COLO668 (cell line): ENCODE measurements around the gene EPHB1.

ENCODE experiments used
- DNase-seq: peaks from one replicate; lab custom pipeline; 2025; ENCODE audit not compliant: unreplicated experiment; lab: John Stamatoyannopoulos, UW

EPHB1 gene

GRCh38 chr3:134846911-134847317 is 51.9 kb downstream of the EPHB1 start:
- peak; percentile 46 for DNase-seq

GRCh38 chr3:134847349-134847748 is 52.3 kb downstream of the EPHB1 start:
- no peak for DNase-seq

GRCh38 chr3:134849561-134849960 is 54.5 kb downstream of the EPHB1 start:
- no peak for DNase-seq

DNA sequence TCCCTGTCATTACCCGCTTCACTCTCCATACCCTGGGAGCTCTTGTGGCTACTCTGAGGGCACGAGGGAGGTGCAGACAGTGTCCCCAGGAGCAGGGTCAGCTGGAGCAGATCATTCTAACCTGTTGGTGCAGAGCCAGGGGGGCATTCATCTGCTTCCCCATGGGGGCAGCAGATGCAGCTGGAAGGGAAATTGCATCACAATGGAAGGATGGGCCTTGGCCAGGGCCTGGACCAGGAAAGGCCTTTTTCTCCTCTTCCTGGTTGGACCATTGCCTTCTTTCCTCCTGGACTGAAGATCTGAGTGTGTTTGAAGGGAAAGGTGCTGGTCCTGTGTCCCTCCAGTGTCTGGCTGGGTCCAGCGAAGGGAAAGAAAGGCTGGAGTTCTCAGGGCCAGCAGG is 55.7 kb downstream of the EPHB1 start:
- DNase-seq = no peak

DNA sequence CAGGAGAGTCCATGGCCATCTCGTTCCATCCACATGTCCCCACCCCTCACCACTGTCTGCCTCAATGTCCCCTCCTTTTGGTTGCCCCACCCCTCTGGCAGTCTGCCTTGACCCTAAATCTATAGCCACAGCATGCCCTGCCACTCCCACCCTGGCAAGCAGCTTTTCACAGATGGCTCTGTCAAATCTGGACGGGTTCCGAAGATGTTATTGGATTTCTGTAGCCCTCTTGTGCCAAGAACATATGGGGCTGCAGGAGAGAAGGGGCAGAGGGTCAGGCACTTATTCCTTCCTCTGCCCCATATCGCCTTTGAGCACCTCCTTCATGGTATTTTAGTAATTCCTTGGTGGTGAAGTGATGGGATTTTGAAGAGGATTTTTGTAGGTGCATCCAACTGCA is 57.1 kb downstream of the EPHB1 start:
- DNase-seq = no peak

GRCh38 chr3:134852893-134853351 is 57.9 kb downstream of the EPHB1 start:
- no peak for DNase-seq

DNA sequence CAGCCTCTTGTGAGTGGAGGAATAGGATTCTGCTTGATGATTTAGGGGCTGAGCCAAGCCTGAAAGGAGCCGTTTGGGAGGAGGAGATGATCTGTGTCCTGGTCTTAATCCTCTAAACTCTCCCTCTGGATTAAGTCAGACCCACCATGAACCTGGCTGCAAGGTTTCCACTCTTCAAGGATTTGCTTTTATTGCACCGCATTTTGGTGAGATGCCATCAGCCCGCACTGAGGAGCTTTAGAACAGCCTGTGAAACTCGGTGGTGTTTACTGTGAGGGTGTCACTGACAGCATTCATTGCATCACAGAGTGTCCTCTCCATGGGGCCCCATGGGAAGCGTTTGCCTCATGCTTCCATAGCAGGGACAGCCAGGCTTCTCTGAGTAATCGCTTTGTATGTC is 59.2 kb downstream of the EPHB1 start:
- no peak for DNase-seq

- DNase-seq = no peak
Measured at GRCh38 chr3:134857356-134857755, 62.3 kb downstream of the EPHB1 start.

DNA sequence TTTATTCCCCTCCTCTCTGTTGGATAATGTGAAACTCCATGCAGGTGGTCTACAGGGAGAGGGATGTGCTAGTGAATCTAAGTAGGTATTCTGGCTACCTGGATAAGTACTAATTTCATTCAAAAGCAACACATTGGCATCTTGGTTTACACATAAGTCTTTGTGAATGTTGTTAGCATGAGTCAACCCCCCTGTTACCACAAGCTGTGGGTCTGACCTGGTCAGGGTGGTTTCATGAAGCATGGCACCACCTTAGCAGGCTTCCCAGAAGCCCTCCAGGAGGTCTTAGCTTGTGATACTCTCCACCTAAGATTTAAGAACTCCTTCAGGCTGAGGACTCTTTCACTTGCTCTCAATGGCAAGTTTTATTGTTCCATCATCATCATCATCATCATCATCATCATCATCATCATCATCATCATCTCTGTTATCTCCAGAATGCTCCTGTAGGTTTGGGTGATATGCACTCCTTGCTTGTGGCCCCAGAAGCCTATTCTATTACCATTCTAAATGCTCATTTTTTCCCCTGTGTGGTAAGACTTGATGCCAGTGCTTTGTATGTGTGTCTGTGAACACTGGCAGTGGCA is 62.8 kb downstream of the EPHB1 start:
- no peak for DNase-seq

DNA sequence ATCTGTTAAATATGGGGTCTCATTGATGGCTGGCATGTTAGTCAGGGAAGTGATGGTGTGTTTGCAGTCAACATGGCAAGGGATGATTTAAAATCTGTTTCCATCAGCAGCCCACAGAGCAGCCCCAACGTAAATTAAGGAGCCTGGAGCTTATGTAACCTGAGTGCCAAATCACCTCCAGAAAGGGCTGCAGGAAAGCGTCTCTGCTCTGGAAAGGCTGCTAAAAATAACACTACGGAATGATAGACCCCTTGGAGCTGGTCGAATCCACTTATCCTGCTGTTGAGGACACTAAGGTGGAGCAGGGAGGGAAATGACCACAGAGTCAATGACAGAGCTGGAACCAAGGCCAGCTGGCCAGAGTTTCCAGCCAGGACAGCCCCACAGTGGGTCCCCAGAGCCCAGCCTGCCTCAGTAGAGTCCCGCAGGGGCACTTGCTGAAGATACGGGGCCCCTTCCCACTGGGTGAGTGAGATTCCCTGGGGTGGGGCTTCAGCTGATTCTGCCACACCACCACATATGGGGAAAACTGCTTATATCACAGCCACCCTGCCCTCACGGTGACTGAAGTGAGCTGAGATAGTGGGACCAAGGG is 63.5 kb downstream of the EPHB1 start:
- DNase-seq = no peak

DNA sequence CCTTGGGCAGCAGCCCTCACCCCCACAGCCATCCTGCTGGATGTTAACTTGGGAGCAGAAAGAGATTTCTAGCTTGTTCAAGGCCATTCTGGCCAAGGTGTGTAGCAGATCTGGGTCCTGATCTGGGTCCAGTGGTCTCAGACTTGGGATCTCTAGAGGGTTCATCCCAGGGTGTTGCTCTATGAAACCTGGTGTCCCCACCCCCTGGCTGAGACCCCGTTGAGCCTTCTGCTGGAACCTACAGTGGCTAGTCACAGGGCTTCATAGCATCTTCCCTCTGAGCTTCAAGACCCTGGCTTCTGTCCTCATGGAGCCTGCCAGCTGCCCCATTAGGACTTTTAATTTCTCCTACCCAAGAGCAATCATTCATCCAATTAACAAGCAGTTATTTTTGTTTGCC is 64.3 kb downstream of the EPHB1 start:
- no peak for DNase-seq

DNA sequence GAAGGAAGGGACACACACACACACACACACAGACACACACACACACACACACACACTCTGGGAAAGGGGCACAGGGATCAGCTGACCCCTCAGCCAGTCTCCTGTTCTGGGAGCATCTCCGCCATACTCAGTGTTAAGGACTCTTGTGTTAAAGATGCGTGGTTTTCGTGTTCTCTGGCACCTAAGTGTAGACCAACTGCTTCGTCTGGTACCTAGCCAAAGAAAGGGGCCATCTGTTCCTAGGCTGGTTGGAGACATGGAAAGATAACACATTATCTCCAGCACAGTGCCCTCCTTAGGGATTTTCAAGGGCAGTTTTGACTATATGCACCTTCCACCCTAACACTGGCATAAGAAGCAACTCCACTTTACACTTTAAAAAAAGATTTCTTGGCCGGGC is 65.1 kb downstream of the EPHB1 start:
- DNase-seq = no peak

- no peak for DNase-seq
Measured at GRCh38 chr3:134863915-134864314, 68.9 kb downstream of the EPHB1 start.

GRCh38 chr3:134864636-134865035 is 69.6 kb downstream of the EPHB1 start:
- no peak for DNase-seq

DNA sequence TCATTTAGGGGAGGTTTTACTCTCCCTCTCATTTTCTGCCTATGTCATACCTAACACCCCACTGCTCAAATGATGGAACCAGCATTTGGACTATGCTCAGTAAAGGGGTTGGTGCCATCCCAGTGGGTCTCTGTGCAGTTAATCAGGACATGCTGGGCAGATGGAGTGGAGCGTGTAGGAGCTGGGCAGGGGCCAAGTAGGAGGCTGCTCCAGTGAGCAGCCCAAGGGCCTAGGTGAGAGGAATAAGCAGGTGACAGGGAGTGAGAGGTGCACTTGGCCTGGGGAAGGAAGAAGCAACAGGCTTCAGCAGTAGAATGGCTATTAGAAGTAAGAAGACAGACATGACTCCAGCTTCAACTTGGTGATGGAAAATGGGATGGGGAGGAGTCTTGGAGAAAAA is 72.2 kb downstream of the EPHB1 start:
- no peak for DNase-seq

DNA sequence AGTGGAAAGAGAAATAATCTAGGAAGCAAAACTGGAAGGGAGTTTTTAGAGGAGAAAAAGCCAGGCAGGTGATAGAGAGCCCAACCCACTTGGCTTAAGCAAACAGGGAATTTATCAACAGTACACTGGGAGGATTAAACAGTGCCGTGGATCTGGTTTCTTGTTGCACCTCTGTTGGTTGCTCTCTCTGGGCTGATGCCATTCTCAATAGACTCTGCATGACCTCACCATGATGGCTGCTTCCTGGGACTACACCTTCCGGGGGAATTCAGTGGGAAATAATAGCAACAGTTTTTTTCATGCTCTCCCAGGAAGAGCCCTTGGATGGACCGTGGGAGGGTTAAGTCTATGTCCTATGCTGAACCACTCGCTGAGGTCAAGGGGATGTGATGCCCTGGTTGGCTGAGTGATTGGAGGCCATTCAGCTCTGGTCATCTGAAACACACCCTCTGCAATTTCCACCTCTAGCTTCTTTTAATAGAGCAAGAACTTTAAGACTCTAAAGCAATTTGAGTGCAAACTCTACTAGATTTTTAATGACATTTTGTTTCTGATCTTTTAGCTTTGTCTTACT is 74.2 kb downstream of the EPHB1 start:
- peak; percentile 51 for DNase-seq

GRCh38 chr3:134871818-134872217 is 76.8 kb downstream of the EPHB1 start:
- no peak for DNase-seq

DNA sequence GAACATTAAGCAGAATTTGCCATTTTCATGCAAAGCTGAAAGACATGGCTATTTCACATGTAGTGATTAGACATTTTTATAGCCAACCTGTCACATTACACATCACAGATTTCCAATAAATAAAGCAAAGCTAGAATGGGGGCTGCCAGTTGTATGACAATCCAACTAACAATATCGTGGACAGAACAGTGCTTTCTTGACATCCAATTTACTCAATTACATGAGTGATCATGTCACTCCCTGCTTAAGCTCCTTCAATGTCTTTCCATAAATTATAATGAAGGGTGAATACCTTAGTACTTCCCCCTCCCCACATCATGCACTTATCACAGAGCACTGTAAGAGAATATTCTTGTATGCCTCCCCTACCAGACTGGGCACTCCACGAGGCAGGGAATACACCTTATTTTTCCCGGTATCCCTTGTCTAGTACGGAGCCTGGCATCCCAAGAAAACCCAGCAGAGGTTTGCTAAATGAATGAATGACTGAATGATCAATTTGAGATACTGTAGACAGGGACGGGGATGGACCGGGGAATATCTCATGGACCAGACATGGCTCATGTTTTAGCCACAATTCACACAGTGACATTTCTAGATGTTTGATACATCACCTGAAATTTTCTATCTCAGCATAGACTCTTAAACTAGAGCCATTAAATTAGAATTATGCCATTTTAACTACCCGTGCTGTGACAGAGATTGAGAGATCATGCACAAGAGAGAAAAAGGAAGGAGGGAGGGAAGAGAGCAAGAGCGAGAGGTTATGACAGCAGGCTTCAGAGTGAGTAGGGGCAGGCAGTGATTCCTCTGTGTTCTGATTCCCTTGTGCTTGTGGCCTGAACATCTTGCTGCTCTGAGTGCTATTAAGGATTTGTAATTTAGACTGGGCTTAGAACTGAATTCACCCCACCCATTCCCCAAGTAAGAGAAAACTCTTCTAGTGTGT is 77.7 kb downstream of the EPHB1 start:
- no peak for DNase-seq

- no peak for DNase-seq
Measured at GRCh38 chr3:134873789-134874188, 78.7 kb downstream of the EPHB1 start.

- peak; percentile 57 for DNase-seq
Measured at GRCh38 chr3:134874737-134875413, 79.8 kb downstream of the EPHB1 start.

DNA sequence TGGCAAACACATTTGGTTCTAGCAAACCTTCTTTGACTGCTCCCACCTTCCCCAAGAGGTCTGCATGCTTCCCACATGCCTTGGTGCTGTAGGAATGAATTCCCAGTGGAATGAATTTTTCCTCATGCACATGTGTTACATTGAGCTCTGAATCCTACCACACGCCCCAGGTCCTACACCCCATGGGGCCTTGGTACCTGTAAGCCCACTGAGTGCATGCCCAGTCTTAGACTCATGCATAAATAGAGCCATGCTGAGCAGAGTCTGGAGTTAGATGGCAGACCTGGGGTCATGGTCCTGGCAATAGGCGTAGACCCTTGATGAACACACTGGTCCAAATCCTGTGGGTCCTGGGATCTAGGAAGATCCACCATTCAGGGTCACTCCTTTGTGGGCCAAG is 81.8 kb downstream of the EPHB1 start:
- no peak for DNase-seq
